Brain microvascular endothelial cell (primary cell): ENCODE measurements around the gene MRPS18A.

ENCODE experiments used
- DNase-seq: peaks from one replicate; pipeline ENCODE4 v3.0.0-alpha.2; 2020
- H3K27ac ChIP-seq: fragments of 250-450 bp; sonication (Bioruptor Pico); 2 replicates; pipeline ENCODE4 v1.5.1; 2020; ENCODE audit warnings: mild to moderate bottlenecking, moderate library complexity
- H3K27me3 ChIP-seq: fragments of 250-450 bp; sonication (Bioruptor Pico); replicated peaks from 2 replicates; pipeline ENCODE4 v1.5.1; 2020; ENCODE audit warnings: mild to moderate bottlenecking
- H3K36me3 ChIP-seq: fragments of 250-450 bp; sonication (Bioruptor Pico); replicated peaks from 2 replicates; pipeline ENCODE4 v1.5.1; 2020; ENCODE audit warnings: mild to moderate bottlenecking
- H3K4me3 ChIP-seq: 2 replicates; pipeline ENCODE4 v1.5.1; 2011; ENCODE audit warnings: low read depth, mild to moderate bottlenecking, control low read depth, low read length, moderate library complexity
- CTCF ChIP-seq: IDR thresholded peaks from 2 replicates; pipeline ENCODE4 v1.5.1; 2011; ENCODE audit warnings: low read depth, mild to moderate bottlenecking, moderate library complexity, low read length, control low read depth, inconsistent platforms; ENCODE audit errors: missing control alignments
- in situ Hi-C: cut with HindIII; loops from 2 replicates; pipeline ENCODE4 v1.10.0; 2017; ENCODE audit warnings: low sequenced_read_pairs, low pct_ligation_motif_present

MRPS18A gene

GRCh38 chr6:43733471-43734293 lies 46.1 kb upstream of the MRPS18A start:
- in situ Hi-C loops: no loop called here
- Histone ChIP-seq H3K36me3 (no peaks in the 10 kb centered on the region), H3K27ac (no peak overlapping the region), H3K27me3 (no peaks in the 10 kb centered on the region), H3K4me3 (no peak overlapping the region)
- no peak for TF ChIP-seq CTCF
- no peak for DNase-seq

GRCh38 chr6:43730634-43731033 lies 43.0 kb upstream of the MRPS18A start:
- Histone ChIP-seq H3K27ac (no peak overlapping the region), H3K36me3 (no peaks in the 10 kb centered on the region), H3K27me3 (no peaks in the 10 kb centered on the region), H3K4me3 (no peak overlapping the region)
- no peak for DNase-seq
- no peak for TF ChIP-seq CTCF
- in situ Hi-C loops: no loop called here

GRCh38 chr6:43729537-43729936 lies 41.9 kb upstream of the MRPS18A start:
- Histone ChIP-seq H3K36me3 (no peaks in the 10 kb centered on the region), H3K4me3 (no peak overlapping the region), H3K27me3 (no peaks in the 10 kb centered on the region), H3K27ac (no peak overlapping the region)
- in situ Hi-C loops: no loop called here
- TF ChIP-seq CTCF: no peak
- no peak for DNase-seq

GRCh38 chr6:43728586-43728985 lies 41.0 kb upstream of the MRPS18A start:
- no peak for TF ChIP-seq CTCF
- in situ Hi-C loops: no loop called here
- no peak overlapping the region for H3K27ac ChIP-seq
- H3K36me3 ChIP-seq: no peaks in the 10 kb centered on the region
- DNase-seq: no peak
- no peaks in the 10 kb centered on the region for H3K27me3 ChIP-seq
- no peak overlapping the region for H3K4me3 ChIP-seq

GRCh38 chr6:43727634-43728033 lies 40.0 kb upstream of the MRPS18A start:
- Histone ChIP-seq H3K27me3 (no peaks in the 10 kb centered on the region), H3K36me3 (no peaks in the 10 kb centered on the region), H3K4me3 (no peak overlapping the region), H3K27ac (no peak overlapping the region)
- DNase-seq: no peak
- in situ Hi-C loops: no loop called here
- TF ChIP-seq CTCF: no peak
